PFSK-1 (cell line): ENCODE results near the gene MAS1.

ENCODE experiments used
- SIN3A ChIP-seq: IDR thresholded peaks from 2 replicates; pipeline ENCODE4 v1.6.1; 2012; ENCODE audit warnings: mild to moderate bottlenecking, low read length, moderate library complexity, borderline replicate concordance; ENCODE audit not compliant: insufficient read depth
- TAF1 ChIP-seq: IDR thresholded peaks from 2 replicates; pipeline ENCODE4 v1.6.1; 2012; ENCODE audit warnings: low read length, control low read depth, borderline replicate concordance; ENCODE audit not compliant: insufficient read depth
- TF ChIP-seq, protein P1 (sequence below), 2 experiments: IDR thresholded peaks; 2 replicates each; pipeline versions ENCODE4 v1.6.1 to v1.8.0; 2011 to 2012; ENCODE audit warnings: low read depth in 2 of 2, low read length in 2 of 2, control low read depth in 1 of 2, inconsistent platforms in 1 of 2, mild to moderate bottlenecking in 1 of 2, moderate library complexity in 1 of 2; ENCODE audit not compliant: insufficient read depth in 1 of 2

DNA sequence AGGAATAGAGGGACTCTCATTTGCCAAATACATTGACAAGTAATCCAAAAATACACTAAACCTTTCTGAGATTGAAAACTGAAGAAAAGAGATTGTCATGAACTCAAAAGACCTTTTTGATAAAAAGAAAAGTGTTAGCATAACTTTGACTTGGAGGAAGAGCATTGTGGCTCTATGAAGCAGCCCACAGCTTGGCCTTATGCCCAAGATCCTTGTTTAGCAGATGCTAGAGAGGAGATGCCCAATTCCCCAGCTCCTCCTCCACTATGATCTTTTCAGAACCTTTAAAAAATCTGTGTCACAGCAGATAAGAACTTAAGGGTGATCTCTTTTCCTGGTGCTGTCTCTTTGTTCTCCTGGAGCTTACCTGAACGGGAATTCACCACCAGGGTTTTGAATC is 42.3 kb downstream of the MAS1 start:
- no peak for TF ChIP-seq TAF1
- TF ChIP-seq, protein P1, sequence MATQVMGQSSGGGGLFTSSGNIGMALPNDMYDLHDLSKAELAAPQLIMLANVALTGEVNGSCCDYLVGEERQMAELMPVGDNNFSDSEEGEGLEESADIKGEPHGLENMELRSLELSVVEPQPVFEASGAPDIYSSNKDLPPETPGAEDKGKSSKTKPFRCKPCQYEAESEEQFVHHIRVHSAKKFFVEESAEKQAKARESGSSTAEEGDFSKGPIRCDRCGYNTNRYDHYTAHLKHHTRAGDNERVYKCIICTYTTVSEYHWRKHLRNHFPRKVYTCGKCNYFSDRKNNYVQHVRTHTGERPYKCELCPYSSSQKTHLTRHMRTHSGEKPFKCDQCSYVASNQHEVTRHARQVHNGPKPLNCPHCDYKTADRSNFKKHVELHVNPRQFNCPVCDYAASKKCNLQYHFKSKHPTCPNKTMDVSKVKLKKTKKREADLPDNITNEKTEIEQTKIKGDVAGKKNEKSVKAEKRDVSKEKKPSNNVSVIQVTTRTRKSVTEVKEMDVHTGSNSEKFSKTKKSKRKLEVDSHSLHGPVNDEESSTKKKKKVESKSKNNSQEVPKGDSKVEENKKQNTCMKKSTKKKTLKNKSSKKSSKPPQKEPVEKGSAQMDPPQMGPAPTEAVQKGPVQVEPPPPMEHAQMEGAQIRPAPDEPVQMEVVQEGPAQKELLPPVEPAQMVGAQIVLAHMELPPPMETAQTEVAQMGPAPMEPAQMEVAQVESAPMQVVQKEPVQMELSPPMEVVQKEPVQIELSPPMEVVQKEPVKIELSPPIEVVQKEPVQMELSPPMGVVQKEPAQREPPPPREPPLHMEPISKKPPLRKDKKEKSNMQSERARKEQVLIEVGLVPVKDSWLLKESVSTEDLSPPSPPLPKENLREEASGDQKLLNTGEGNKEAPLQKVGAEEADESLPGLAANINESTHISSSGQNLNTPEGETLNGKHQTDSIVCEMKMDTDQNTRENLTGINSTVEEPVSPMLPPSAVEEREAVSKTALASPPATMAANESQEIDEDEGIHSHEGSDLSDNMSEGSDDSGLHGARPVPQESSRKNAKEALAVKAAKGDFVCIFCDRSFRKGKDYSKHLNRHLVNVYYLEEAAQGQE (IDR thresholded peaks at IDR 0.05; ENCODE audit: insufficient read depth in 1 of 2, low read depth in 2 of 2, low read length in 2 of 2) = no peak
- no peak for TF ChIP-seq SIN3A
